Measurements from ENCODE around the gene EAF1.

The EAF1 gene

GRCh38 chr3:15486979-15487378 is 59.6 kb downstream of the EAF1 start:
- no peak for DNase-seq

GRCh38 chr3:15488002-15488401 is 60.6 kb downstream of the EAF1 start:
- DNase-seq, result no peak

DNA sequence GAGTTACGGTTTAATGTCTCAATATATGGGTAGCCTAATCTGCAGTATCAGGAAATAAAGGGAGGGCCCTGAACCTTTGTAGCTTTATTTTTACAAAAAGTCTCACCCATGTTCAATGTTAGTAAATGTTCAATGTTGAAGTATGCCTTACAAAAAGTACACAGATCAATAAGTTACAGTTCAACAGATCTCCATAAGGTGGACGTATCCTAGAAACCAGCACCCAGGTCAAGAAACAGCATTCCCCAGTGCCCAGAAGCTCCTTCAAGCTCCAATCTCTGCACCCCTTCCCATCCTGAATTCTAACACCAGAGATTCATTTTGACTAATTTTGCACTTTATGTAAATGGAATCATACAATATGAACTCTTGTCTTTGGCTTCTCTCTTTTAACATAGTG is 62.8 kb downstream of the EAF1 start:
- no peak for DNase-seq

GRCh38 chr3:15491143-15491542 is 63.7 kb downstream of the EAF1 start:
- DNase-seq, result no peak

All from DMS79 (cell line).